GM19324 (cell line): ENCODE results near the gene CGNL1.

Source experiments
- ATAC-seq: cut with Tn5 transposase; IDR thresholded peaks from one replicate; pipeline ENCODE4 v1.9.1; 2021; ENCODE audit warnings: mild to moderate bottlenecking, moderate library complexity; ENCODE audit not compliant: unreplicated experiment, low FRiP score

Gene CGNL1

DNA sequence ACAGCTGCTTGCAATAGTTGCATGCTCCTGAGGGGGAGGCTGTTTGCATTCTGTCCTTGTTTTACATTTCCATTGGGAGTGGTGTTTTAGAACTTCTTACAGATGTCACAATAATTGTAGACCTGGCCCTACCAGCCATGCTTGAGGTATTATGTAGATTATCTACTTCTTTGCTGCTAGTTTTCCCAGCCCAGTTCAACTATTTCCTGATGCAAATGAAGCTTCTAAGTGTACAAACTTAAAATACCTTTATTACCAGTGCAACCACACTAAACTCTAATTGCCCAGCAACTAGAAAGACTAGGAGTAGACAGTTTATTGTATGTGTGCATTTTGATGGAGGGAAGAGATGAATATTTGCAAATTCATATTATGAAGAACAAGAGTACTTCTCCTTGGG, 110.5 kb downstream of the CGNL1 start:
- ATAC-seq: no peak

DNA sequence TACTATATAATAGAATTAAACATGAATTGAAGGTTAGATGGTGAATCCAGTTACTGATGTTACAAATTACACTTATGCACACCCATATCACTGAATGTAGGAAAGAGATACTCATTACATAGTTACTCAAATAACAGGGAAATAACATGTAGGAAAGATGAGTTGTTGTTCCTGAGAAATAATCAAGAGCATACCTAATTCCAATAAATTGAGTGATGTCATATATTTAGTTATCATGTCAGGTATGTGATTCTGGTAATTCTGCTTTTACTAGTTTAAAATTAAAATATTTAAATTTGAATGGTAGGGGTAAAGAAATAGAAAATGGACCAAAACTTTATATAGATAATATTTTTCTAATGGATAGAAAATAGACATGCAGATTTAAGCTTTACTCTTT, 112.8 kb downstream of the CGNL1 start:
- ATAC-seq: no peak

DNA sequence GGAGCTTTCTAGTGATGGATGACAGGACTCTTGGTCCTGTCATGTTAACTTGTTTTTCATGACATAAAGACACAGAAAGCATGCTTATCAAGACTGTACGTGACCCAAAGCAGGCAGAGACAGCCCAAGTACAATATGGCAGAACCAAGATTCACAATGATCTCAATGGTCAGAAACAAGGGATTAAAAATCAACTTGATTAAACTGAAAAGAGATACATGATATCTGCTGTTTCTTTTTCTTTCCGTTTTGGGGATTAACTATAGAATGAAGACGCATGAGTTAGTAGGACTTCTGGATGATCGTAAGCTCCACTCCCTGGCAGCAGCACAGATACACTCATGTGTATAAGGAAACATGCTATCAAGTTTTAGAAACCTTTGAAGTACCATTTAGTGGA, 117.0 kb downstream of the CGNL1 start:
- no peak for ATAC-seq

DNA sequence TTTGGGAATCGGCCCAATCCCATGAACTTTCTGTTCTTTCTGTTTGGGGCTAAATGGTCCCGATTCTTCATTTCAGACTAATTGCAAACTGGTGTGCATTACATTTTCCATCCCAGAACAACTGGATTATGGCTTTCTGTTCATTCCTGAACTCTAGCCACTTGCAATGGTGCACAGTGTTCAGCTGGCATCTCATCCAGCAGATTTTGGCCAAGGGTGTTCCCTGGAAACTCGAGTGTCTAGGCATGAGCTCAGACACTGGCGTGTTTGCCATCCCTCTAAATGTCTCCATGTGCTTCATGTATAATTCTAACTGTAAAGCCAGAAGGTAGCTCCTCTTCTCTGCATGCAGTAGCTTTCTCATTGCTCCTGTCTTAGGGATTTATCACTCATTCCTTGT, 118.3 kb downstream of the CGNL1 start:
- ATAC-seq: no peak

- no peak for ATAC-seq
These were observed 118.7 kb downstream of the CGNL1 start for GRCh38 chr15:57495041-57495440.

DNA sequence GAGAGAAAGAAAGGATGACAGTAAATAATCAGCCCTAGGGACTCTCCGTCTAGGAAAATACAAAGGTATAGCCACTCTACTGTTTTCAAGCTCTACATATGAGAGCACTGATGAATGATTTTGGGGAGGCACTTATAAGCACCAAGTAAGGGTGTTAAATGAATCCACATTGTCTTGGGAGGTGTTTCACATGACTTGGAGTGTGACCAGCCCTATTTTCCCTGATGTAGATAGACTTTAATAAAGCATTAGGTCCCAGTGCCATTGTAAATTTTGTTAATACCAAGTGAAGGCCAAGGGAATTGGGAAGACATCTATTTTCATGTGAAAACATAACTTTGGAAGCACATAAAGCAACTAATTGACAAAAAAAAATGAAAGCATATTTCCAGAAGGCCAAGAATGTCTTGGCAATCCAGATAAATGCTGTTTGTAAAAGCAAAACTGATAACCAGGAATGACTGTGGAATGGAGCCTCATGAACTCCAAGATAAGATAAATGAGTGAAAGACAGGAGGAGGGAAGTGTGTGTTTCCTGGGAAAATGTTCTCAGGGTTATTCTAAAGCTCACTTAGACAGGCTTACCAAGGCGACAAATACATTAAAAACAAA, 119.4 kb downstream of the CGNL1 start:
- ATAC-seq: no peak

- ATAC-seq: no peak
These were observed 120.3 kb downstream of the CGNL1 start for GRCh38 chr15:57496594-57496945.

GRCh38 chr15:57496946-57497869, 120.9 kb downstream of the CGNL1 start:
- ATAC-seq: no peak

DNA sequence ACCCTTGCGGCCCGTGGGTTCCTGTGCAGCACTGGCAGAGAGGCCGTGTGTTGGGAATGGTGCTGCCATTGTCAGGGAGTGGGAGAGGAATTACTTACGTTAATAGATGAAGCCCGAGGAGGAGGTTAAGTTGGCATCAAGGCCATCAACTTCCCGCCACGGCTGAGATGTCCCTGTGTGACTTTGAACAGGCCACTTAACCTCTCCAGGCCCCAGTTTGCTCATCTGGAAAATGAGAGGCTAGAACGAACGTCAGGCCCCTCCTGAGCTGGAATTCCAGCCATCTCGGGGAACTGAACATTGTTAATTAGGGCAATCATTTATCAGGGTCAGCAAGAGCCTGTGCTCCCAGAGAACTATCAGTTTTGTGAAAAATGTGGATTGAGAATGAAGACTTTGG, 124.0 kb downstream of the CGNL1 start:
- ATAC-seq: no peak

DNA sequence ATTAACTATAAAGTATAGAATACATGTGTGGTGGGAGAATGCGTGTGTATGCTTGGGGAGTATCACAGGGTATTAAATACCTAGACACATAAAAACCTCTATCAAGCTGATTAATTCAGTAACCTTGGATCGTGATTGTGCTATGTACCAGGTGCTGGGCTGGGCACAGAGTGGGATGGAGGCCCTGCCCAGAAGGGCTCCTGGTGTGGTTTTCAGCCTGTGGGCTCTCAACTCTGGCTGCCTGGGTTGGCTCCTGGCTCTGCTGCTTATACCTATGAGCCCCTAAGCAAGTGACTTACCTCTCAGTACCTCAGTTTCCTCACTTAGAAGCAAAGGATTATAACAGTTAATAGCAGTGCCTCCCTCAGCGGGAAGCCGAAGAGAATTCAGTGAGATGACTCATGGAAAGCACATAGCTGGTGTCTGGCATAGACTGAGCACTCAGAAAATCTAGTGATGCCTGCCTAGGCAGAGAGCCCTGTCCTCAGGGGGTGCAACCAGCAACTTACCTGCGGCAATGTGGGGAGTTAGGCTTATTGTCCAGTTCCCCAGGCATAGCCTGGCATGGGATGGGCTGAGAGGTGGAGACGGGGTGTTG, 124.8 kb downstream of the CGNL1 start:
- no peak for ATAC-seq

- ATAC-seq: no peak
These were observed 125.8 kb downstream of the CGNL1 start for GRCh38 chr15:57502116-57502515.

GRCh38 chr15:57503051-57503702, 126.9 kb downstream of the CGNL1 start:
- ATAC-seq: no peak

DNA sequence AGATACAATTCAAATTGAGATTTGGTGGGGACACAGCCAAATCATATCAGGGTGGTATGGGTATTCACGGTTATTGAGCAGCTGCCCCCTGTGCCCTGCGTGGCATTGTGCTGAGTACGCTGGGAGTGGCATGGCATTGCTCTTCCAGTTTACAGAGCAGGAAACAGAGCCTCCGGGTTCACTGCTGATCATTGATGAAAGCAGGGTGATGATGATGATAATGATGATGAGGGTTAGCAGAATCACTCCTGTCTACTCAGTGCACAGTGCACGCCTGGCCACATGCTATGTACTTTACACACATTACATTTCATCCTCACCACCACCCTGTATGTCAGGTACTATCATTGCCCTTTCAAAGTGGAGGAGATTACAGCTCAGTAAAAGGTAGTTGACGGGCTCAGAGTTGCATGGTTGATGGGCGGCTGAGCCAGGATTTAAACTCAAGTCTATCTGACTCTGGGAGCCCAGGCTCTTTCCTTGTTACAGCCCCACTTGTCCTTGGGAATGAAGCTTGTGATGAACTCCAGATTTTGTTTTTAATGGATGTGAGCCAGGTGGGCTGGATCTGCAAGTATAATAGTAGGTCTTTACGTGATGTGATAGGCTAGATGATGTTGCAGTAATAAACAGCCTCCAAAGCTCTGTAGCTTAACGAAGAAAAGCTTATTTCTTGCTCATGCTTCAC, 127.8 kb downstream of the CGNL1 start:
- ATAC-seq: no peak

- no peak for ATAC-seq
These were observed 128.3 kb downstream of the CGNL1 start for GRCh38 chr15:57504599-57504940.

GRCh38 chr15:57505056-57505715, 128.9 kb downstream of the CGNL1 start:
- no peak for ATAC-seq

- no peak for ATAC-seq
These were observed 129.7 kb downstream of the CGNL1 start for GRCh38 chr15:57505949-57506391.

- no peak for ATAC-seq
These were observed 130.1 kb downstream of the CGNL1 start for GRCh38 chr15:57506422-57506821.

- ATAC-seq: no peak
These were observed 130.8 kb downstream of the CGNL1 start for GRCh38 chr15:57507111-57507510.

GRCh38 chr15:57509126-57509525, 132.8 kb downstream of the CGNL1 start:
- no peak for ATAC-seq

DNA sequence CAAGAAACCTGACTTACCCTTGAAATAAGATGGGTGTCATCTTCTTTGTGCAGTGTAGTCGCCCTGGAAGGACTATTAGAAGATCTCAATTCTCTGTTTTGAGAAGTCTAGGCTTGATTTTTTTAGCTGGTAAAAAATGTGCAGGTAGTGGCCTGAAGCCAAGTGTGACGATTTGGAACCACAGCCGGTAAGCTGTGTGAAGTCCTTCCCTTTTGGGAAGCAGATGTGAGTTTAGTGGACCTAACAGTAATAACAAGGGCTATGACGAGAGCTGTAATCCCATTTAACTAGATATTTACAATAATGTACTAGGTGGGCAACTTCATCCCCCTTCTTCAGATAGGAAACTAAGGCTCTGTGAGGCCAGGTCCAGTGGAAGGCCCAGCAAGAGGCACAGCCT, 133.7 kb downstream of the CGNL1 start:
- no peak for ATAC-seq
